ENCODE measurements around the gene ACTN4.

DNA sequence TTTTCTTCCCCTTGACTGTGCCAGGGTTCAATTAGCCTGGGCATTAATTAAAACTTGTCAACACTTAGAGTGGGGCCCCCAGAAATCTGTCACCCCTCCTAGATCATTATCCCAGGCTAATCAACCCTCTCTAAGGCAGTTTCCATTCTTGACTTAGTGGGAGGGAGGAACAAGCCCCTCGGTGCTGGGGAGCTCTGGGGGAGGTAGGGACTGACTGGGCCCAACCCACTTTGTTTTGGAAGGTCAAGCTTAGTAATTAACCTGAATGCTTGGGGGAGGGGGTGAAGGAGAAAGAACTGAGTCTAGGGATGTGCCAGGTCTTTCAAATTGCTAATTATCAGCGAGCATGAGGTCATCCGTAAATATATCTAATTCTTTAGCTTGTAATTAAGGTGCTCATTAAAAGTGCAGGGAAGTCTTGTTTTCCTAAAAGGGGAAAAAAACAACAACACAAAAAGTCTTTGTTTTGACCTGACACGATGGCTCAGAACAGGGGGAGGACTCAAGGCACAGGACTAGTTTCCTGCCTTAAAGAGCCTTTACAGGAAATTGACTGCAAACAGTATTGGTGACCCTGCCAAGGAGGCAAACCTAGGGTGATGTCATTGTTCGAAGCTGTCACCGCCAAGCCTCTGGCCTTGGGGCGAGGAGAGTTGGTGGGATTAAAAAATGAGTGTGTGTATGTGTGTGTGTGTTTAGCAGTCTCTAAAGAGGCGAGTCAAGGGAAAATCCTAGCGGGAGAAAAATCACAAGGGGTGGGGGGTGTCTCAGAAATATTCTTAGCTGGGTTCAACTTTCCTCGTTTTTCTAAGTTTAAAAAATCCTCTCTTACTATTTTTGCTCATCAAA is 19.4 kb downstream of the ACTN4 start:
- TF ChIP-seq POLR2AphosphoS5 (IDR thresholded peaks at IDR 0.05; ENCODE audit: borderline replicate concordance, low read depth, low read length) (no peak), FOXP2 (optimal IDR thresholded peaks at IDR 0.05; ENCODE audit: control extremely low read depth, extremely low read length, insufficient read depth) (no peak)

All from SK-N-MC (cell line).